ENCODE results near the gene LRRC49. TPM values are rescaled to one million over a fixed set of nuclear protein-coding genes. Genes with fewer than 3 reads are reported as not detected.

LRRC49 gene
- total RNA-seq, 6 experiments from 2014 or later, result 0.25 to 0.79 (median 0.57) TPM

DNA sequence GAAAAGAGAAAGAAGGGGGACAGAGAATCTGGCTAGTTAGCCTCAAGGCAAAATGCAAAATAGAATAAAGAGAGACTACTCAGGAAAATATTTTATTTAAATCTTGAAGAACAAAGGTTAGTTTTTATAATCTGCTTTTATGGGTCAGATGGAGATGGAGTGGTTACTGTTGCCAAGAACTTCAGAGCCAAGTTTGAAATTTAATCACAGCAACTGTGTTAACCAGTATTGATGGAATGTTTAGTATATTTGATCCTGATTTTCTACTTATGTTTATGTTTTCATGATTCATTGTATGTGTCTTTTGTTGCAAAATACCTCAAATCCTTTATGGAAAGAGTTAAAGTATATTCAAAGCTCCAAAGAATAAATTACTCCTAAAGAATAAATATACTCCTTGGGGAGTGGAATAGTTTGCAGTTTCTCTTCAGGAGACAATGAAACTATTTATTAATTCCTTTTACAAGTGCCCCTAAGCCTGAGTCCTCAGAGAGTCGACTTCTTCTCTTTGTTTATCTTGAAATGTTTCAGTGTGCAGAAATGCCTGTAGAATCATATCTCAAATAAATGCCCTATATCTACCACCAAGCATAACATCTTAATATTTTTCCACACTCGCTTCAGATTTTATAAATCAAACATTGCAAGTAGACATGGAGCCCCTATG lies 161.8 kb downstream of the LRRC49 start:
- DNase-seq, result no peak
- no peaks in the 10 kb centered on the region for H3K9me3 ChIP-seq
- intact Hi-C loops (cut with DNase I), result no loop called here
- 64% methylated on average over 2 of the region's 2 CpGs for WGBS (ENCODE audit: insufficient coverage, low coverage, low lambda C conversion rate, missing lambda C conversion rate)
- TF ChIP-seq, protein P1, sequence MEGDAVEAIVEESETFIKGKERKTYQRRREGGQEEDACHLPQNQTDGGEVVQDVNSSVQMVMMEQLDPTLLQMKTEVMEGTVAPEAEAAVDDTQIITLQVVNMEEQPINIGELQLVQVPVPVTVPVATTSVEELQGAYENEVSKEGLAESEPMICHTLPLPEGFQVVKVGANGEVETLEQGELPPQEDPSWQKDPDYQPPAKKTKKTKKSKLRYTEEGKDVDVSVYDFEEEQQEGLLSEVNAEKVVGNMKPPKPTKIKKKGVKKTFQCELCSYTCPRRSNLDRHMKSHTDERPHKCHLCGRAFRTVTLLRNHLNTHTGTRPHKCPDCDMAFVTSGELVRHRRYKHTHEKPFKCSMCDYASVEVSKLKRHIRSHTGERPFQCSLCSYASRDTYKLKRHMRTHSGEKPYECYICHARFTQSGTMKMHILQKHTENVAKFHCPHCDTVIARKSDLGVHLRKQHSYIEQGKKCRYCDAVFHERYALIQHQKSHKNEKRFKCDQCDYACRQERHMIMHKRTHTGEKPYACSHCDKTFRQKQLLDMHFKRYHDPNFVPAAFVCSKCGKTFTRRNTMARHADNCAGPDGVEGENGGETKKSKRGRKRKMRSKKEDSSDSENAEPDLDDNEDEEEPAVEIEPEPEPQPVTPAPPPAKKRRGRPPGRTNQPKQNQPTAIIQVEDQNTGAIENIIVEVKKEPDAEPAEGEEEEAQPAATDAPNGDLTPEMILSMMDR (IDR thresholded peaks at IDR 0.05), result no peak
- no peak for TF ChIP-seq POLR2A (IDR thresholded peaks at IDR 0.05)
- H3K27ac ChIP-seq, result no peak overlapping the region
- no peaks in the 10 kb centered on the region for H3K27me3 ChIP-seq
- no peaks in the 10 kb centered on the region for H3K36me3 ChIP-seq
- no peak for ATAC-seq
- no peaks in the 10 kb centered on the region for H3K4me1 ChIP-seq
- H3K4me3 ChIP-seq, result no peak overlapping the region

DNA sequence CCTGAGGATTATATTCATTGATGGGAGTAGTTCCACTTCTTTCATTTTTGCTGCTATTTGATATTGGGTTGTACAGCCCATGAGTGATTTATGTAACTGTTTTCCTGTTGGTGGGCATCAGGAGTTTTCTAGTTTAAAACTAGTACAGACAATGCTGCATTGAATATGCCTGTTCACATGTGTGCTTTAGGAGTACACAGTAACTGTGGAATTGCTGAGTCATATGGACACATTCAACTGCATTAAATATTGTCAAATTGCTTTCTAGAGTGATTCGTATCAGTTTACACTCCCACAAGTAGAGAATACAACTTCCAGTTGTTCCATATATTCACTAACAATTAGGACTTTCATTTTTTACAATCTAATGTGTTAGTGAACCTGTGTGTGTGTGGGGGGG lies 162.8 kb downstream of the LRRC49 start:
- no peak for DNase-seq
- H3K27ac ChIP-seq, result no peak overlapping the region
- no peak for ATAC-seq
- 50% methylated on average over 1 of the region's 1 CpG for WGBS (ENCODE audit: insufficient coverage, low coverage, low lambda C conversion rate, missing lambda C conversion rate)
- H3K4me3 ChIP-seq, result no peak overlapping the region
- no peaks in the 10 kb centered on the region for H3K4me1 ChIP-seq
- H3K36me3 ChIP-seq, result no peaks in the 10 kb centered on the region
- H3K9me3 ChIP-seq, result no peaks in the 10 kb centered on the region
- intact Hi-C loops (cut with DNase I), result no loop called here
- no peaks in the 10 kb centered on the region for H3K27me3 ChIP-seq
- TF ChIP-seq, protein P1 (IDR thresholded peaks at IDR 0.05), result no peak
- TF ChIP-seq POLR2A (IDR thresholded peaks at IDR 0.05), result no peak

DNA sequence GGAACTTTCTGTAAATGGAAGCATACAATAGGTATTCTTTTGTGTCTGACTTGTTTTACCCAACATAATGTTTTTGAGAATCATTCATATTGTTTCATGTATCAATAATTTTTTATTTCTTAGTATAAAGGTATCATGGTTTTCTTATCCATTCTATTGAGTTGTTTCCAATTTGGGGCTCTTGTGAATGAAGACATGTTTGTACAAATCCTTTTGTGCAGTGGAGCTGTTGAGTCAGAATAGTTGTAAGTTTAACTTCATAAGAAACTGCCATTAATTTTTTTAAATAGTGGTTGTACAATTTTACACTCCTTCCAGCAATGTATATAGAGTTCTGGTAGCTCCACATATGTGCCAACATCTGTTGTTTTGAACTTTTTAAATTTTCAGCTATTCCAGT lies 163.5 kb downstream of the LRRC49 start:
- intact Hi-C loops (cut with DNase I), result no loop called here
- Histone ChIP-seq H3K36me3 (no peaks in the 10 kb centered on the region), H3K27me3 (no peaks in the 10 kb centered on the region), H3K27ac (no peak overlapping the region), H3K4me1 (no peaks in the 10 kb centered on the region), H3K9me3 (no peaks in the 10 kb centered on the region), H3K4me3 (no peak overlapping the region)
- ATAC-seq (no peak), DNase-seq (no peak)
- TF ChIP-seq POLR2A (IDR thresholded peaks at IDR 0.05), result no peak
- TF ChIP-seq, protein P1 (IDR thresholded peaks at IDR 0.05), result no peak

DNA sequence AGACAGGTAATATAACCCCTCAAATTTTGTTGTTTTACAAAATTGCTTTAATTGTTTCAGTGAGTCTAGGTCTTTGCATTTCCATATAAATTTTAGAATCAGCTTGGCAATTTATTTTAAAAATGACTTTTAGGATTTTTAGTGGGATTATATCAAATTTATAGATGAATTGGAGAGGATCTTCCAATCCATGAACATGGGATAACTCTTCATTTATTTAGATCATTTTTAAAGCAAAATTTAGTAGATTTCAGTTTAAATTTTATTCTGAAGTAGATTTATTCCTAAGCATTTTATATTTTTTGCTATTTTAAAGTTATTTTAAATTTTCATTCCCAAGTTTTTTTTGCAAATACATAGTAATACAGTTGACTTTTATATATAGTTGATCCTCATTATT lies 164.5 kb downstream of the LRRC49 start:
- Histone ChIP-seq H3K9me3 (no peaks in the 10 kb centered on the region), H3K36me3 (no peaks in the 10 kb centered on the region), H3K4me3 (no peak overlapping the region), H3K27me3 (no peaks in the 10 kb centered on the region), H3K4me1 (no peaks in the 10 kb centered on the region), H3K27ac (no peak overlapping the region)
- DNase-seq, result no peak
- TF ChIP-seq, protein P1 (IDR thresholded peaks at IDR 0.05), result no peak
- TF ChIP-seq POLR2A (IDR thresholded peaks at IDR 0.05), result no peak
- ATAC-seq, result no peak
- intact Hi-C loops (cut with DNase I), result no loop called here

DNA sequence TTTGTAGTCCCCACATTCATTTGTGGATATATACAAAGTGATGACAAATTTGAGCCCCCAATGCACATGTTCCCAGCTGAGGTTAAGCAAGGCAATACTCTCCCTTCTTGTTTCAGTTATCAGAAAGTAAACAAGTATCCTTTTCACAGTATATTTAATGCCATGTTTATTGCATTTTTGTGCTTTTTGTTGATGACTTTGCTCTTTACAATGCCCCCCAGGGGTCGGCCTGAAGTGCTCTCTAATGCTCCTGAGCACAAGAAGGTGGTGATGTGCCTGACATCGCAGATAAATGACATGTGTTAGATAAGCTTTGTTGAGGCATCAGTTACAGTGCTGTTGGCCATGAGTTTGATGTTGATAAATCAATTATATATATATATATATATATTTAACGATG lies 165.0 kb downstream of the LRRC49 start:
- H3K27ac ChIP-seq, result no peak overlapping the region
- no peak for ATAC-seq
- H3K4me3 ChIP-seq, result no peak overlapping the region
- WGBS (ENCODE audit: insufficient coverage, low coverage, low lambda C conversion rate, missing lambda C conversion rate), result 48% methylated on average over 3 of the region's 3 CpGs
- H3K9me3 ChIP-seq, result no peaks in the 10 kb centered on the region
- H3K4me1 ChIP-seq, result no peaks in the 10 kb centered on the region
- no peaks in the 10 kb centered on the region for H3K36me3 ChIP-seq
- no peak for DNase-seq
- TF ChIP-seq, protein P1 (IDR thresholded peaks at IDR 0.05), result no peak
- no peak for TF ChIP-seq POLR2A (IDR thresholded peaks at IDR 0.05)
- H3K27me3 ChIP-seq, result no peaks in the 10 kb centered on the region
- intact Hi-C loops (cut with DNase I), result no loop called here
